ENCODE data around the gene THNSL1.

The THNSL1 gene

DNA sequence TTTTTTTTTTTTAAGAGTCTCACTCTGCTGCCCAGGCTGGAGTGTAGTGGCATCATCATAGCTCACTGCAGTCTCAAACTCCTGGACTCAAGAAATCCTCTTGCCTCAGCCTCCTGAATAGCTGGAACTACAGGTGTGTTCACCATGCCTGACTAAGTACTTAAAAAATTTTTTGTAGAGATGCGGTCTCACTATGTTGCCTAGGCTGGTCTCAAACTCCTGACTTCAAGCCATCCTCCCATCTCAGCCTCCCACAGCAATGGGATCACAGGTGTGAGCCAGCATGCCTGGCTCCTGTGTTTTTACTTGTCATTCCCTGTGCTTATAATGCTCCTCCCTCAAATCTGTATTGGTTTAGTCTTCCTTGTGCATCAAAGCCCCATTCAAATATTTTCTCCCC lies 46.7 kb downstream of the THNSL1 start:
- DNase-seq (ENCODE audit: low read depth): no peak
- TF ChIP-seq, protein P1, sequence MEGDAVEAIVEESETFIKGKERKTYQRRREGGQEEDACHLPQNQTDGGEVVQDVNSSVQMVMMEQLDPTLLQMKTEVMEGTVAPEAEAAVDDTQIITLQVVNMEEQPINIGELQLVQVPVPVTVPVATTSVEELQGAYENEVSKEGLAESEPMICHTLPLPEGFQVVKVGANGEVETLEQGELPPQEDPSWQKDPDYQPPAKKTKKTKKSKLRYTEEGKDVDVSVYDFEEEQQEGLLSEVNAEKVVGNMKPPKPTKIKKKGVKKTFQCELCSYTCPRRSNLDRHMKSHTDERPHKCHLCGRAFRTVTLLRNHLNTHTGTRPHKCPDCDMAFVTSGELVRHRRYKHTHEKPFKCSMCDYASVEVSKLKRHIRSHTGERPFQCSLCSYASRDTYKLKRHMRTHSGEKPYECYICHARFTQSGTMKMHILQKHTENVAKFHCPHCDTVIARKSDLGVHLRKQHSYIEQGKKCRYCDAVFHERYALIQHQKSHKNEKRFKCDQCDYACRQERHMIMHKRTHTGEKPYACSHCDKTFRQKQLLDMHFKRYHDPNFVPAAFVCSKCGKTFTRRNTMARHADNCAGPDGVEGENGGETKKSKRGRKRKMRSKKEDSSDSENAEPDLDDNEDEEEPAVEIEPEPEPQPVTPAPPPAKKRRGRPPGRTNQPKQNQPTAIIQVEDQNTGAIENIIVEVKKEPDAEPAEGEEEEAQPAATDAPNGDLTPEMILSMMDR (IDR thresholded peaks at IDR 0.05; ENCODE audit: insufficient read depth, low read depth, low read length, missing control alignments): no peak
- H3K4me3 ChIP-seq (ENCODE audit: low read length): no peak overlapping the region

DNA sequence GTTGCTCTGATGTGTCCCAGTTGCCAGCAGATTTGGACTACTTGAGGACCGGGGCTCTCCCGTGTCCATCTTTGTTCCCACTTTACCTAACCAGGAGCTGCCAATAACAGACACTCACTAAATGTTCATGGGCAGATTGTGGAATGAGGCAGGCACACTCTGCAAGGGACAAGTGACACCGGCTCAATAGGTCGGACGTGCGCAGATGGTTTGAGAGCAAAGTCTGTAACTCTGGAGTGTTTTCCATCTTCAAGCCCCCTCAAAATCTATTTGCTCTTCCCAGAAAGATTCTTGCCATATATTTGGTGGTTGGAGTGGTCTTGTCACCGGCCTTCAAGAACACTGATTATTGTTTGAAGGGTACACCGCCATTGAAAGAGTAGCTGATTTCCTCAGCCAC lies 47.2 kb downstream of the THNSL1 start:
- TF ChIP-seq, protein P1 (IDR thresholded peaks at IDR 0.05; ENCODE audit: insufficient read depth, low read depth, low read length, missing control alignments): no peak
- DNase-seq (ENCODE audit: low read depth): no peak
- H3K4me3 ChIP-seq (ENCODE audit: low read length): no peak overlapping the region

DNA sequence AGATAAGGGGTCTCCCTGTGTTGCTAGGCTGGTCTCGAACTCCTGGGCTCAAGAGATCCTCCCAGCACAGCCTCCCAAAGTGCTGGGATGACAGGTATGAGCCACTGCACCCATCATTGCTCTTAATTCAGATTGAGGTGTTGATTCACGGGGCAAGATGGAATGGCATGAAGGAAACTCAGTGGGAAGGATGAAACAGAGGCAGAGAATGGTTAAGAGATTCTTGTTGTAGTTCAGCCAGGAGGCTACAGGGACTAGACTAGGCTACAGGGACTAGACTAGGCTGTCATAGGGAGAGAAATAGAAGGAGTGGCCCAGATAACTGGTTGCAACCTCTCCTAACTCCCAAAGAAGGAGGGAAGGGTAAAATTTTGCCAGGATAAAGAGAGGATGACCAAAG lies 48.0 kb downstream of the THNSL1 start:
- TF ChIP-seq, protein P1 (IDR thresholded peaks at IDR 0.05; ENCODE audit: insufficient read depth, low read depth, low read length, missing control alignments): no peak
- H3K4me3 ChIP-seq (ENCODE audit: low read length): no peak overlapping the region

DNA sequence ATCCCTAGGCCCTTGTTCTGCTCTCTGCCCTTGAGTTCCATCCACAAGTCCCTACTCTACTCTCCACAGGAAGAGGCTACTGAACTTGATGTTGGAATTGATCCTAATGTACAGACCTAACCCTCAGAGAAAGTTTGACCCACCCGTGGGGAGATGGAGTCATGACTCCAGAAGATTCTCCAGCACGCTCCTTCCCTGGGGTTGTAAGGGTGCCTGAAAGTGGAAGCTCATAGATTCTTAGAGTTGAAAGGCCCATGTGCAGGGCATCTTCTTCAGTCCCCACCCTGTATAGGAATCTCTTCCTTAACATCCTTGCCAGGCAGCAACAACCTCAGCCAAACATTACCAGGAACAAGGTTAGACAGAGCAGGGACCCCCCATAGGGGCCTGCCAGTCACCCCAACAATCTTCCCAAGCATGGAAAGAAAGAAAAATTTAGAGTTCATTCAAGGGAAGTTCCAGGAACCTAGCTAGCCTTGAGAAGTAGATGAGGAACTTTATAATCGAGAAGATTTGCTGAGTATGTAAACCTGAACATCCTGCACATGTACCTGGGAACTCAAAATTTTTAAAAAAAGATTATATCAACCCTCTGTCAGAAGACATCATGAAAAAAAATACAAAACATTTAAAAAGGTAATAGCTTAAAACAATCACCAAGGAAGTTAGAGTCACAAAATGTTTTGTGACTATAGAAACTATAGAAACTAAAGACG lies 49.5 kb downstream of the THNSL1 start:
- TF ChIP-seq, protein P1 (IDR thresholded peaks at IDR 0.05; ENCODE audit: insufficient read depth, low read depth, low read length, missing control alignments): no peak
- DNase-seq (ENCODE audit: low read depth): no peak
- no peak overlapping the region for H3K4me3 ChIP-seq (ENCODE audit: low read length)

More for the DNA sequence above, 48.0 kb downstream of the THNSL1 start:
- peak; percentile 23 for DNase-seq (ENCODE audit: low read depth)

DNA sequence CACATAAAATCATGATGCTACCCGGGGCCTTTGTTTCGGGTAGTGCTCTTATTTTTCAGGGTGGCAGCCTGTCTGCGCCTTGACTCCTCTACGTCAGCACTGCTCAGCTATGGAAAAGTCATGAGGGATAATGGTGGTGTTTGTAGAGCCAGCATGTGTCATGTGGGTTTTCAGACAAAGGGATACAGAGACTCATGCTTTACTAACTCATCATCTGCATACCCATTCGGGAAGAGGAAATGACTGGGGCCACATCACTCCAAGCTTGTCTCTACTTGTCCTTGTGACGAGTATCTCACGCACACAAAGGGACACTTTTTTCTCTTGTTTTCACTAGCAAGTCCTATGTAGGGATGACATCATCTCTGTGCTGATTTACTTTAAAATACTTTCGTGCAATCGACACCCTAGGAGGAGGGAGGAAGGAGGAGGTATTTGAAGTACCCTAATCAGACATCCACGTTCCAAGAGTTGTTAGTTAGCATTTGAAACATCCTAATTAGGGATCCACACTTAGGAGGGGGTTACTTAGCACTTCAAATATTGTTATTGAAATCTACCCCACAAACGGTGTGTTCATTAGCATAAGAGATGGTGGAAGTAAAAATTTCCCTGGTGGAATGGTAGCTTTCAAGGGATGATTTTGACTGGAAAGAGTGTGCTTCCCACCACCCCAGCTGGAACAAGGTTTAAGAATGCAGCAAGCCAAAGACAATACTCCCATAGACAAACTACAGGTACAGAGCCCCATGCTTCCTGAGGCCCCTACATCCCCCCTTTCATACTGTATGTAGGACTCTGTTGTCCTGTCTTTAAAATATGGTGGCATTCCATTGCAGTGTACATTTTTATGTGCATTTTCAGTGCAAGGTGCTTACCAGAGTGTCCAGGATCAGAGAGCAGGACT lies 52.0 kb downstream of the THNSL1 start:
- peak; percentile 100 for DNase-seq (ENCODE audit: low read depth)
- TF ChIP-seq, protein P1 (IDR thresholded peaks at IDR 0.05; ENCODE audit: insufficient read depth, low read depth, low read length, missing control alignments): no peak
- H3K4me3 ChIP-seq (ENCODE audit: low read length): no peak overlapping the region

DNA sequence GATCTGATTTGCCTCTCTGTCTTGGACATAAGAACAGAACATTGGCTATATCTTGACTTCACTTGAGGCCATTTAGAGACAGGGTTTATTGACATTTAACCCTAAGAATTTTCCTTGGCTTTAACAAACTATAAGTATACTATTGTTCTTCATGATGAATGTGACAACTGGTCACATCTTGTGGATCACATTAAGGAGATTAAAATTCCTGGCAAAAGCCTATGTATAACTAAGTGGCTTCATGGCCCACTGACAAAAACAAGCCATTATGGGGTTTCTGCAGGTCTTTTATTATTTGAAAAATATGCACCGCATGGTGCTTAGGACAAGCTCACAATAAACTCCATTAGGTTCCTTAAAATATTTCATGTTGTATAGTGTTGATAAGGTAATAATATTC lies 54.8 kb downstream of the THNSL1 start:
- DNase-seq (ENCODE audit: low read depth): no peak
- H3K4me3 ChIP-seq (ENCODE audit: low read length): no peak overlapping the region
- TF ChIP-seq, protein P1 (IDR thresholded peaks at IDR 0.05; ENCODE audit: insufficient read depth, low read depth, low read length, missing control alignments): no peak

Measured in epithelial cell of esophagus (primary cell).